CD4-positive, alpha-beta T cell treated with Interferon alpha-2 for 1 hour (primary cell): Measurements from ENCODE around the gene KLF3.

Experiments used
- DNase-seq, 2 donors: peaks; one replicate each; pipeline ENCODE4 v3.0.0-alpha.2; 2020 to 2022

KLF3 gene

DNA sequence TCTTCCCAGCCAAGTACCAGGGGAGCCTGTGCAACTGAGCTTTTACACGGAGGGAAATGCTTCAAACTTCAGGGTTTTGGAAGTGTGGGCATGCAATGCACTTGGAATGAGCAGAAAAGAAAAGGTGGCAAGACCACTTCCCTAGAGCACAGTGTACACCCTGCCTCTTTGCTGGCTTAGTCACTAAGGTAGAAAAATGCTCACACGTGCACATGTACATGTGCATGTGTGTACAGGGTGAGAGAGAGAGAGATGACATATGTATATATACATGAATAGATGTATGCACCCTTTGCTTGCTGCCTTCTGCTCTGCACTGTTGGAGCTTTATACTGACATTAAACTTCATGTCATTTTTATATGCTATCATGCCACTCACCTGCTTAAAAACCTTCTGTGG is 7.9 kb upstream of the KLF3 start:
- DNase-seq: no peak

DNA sequence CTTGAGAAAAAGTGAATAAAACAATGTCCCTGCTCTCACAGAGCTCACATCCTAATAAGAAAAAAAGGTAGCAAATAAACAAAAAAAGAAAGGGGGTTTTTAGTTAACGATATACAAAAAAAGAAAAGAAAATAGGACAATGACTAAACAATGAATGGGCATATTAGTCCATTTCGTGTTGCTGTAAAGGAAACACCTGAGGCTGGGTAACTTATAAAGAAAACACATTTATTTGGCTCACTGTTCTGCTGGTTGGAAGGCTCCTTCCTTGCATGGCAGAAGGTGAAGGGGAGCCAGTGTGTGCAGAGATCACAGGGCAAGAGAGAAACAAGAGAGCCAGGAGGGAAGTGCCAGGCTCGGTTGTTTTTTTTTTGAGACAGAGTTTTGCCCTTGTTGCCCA is 4.7 kb upstream of the KLF3 start:
- DNase-seq: no peak

DNA sequence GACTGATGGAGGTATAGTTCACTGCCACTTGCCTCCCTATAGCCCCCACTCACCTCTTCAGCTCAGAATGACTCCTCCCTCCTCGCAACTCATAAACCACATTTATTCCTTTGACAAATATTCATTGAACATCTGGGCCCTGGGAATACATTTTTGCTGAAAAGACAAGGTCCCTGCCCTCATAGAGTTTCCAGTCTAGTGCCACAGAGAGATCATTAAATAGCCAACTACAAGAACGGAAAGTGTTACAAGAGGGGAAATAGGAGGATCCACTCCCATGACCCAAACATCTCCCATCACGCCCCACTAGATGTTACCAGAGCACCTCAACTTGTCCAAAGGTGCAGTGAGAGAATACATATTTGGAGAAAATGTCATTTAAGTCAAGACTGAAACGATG is 3.2 kb upstream of the KLF3 start:
- no peak for DNase-seq

DNA sequence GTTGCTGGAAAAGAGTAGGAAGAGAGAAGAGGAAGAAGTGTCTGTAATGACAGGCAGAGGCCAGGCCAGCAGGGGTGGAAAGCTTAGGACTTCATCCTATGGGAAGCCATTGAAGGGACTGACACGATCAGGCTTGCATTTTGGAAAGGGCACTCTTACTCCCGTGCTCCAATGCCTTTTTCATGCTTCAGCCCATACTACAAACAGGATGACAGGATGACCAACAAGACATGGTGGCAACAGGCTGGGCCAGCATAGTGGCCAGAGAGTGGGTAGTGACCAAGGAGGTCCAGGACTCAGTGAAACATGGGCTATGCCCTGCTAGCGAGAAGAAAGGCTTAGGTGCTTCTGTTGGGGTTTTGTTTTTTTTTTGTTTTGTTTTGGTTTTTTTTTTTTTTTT is 2.6 kb upstream of the KLF3 start:
- no peak for DNase-seq

DNA sequence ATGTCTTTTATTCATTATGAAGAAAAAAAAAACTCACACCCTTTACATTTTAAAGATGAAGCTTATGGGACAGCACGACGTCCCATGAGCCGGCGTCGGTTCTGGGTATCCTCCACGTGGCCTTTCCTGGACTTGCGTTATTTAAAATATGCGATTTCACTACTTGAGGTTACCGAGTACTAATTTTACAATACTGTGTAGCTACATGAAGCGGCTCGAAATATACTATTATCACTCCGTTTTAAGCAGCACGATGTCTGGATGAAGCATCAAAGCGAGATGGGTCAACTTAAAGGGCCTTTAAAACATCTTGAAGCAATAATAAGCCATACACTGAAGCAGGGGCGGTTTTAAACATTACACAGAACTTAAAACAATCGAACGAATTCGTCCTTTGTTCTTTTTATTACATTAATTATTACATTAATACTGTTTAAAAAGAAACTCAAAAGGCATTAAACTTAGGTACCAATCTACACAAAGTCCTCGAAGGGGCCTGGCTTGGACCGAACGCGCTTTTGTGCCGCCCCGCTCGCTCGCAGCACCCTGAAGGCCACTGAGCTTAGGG is 1.4 kb upstream of the KLF3 start:
- DNase-seq: no peak

DNA sequence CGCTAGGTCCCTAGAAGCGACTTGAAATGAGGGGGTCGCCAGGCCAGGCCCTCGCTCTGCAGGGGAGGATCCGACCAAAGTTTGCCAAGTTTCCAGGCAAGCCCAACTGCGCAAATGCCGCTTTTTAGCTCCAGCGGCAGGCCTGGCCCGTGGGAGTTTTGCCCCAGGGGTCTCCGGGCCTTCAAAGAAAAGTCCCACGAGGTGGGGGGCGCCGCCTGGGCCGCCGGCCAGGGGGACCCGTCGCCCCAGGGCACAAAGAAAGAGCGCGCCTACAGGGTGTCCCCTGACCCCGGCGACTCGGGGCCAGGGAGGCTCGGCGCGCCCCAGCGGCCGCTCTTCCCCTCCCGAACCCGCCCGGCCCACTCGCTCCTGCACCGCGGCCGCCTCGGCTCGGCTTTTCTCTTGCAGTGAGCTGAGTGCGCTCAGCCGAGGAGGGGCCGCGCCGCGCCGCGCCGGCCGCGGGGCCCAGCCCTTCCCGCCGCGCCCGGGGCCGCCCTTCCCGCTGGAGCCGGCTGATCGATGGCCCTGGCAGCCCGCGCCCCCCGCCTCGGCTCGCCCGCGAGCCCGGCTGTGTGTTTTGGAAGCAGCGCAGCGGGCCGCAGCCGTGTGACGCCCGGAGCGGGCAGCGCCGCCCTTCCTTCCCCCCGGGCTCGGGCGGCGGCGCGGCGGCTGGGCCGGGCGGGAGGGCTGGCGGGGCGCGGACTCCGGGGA is 754 bp upstream of the KLF3 start:
- no peak for DNase-seq

DNA sequence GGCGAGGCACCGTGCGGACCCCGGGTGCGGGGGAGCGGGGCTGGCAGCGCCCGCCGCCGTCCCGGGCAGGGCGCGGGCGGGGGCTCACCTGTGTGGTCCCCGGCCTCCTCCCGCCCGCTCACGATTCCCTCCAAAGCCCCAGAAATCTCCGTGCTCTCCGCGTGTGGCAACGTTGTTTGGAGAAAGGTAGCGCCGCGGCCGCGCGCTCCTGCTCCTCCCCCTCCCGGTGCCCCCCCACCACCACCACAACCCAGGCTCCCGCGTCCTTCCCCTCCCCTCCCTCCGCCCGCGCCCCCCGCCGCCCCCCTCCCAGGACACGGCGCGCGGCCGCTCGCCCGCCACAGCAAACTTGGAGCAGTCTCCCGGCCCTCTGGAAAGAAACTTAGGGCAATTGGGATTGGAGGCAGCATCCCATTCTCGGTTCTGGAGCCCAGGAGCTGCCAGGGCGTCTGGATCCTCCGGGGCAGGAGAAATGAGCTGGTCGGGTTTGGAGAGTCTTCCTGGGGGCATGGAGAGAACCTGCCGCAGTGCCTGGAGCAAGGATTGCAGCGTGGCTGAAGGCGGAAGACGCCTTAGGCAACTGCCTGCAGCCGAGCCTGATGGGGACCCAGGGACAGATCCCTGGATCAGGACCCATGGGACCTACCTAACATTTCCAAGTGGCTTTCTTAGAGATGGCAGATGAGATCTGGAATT is 855 bp downstream of the KLF3 start:
- DNase-seq: peak; percentile 24 to 53

DNA sequence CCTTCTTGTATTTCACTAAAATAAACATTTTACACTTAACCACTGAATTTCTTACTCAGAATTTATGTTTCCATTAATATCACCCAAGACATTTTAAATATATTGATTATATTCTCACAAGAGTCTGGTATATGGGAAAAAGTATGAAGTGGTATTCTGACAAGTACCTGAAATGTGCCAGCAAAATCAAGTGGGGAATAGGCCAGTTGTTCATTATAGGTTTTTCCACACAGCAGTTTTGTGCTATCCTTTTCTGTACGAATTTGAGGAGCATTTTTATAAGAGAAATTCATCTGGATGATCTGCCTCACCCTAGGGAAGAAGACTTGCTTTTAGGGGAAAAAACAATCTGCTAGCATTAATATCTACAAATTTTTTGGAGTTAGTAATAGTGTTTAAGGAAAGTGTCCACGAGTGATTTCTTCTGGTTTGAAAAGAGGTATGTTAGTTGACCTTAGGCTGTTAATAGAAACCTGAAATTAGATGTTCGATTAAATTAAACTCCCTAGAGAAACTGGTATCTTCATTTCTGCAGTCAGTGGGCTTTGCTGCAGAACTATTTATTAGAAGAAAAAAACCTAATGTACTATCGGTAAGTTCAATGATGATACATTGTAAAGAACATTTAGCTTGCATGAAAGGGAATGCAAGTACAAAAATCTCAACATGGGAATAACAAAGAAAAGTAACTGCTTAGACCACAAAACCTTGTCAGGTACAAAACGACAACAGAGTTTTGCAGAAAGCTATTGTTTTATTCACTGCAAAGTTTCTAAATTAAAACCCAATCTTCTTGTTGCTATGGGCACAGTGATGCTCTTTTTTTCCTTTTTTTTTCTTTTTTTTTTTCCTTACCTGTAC is 1.8 kb downstream of the KLF3 start:
- DNase-seq: no peak

DNA sequence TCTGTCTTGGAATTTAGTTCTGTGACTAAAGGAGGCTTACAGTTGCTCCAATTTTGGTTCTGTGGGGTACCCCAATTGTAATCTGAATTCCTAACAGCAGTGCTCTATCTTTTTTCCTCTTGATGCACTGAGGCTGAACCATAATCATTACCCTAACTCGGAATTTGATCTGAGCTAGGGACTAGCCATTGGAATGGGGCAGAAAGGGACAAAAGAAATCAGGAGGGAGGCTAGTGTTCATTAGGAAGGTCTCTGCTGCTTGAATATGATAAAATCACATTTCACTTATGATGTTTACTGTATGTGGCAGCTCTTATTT is 2.7 kb downstream of the KLF3 start:
- DNase-seq: no peak

DNA sequence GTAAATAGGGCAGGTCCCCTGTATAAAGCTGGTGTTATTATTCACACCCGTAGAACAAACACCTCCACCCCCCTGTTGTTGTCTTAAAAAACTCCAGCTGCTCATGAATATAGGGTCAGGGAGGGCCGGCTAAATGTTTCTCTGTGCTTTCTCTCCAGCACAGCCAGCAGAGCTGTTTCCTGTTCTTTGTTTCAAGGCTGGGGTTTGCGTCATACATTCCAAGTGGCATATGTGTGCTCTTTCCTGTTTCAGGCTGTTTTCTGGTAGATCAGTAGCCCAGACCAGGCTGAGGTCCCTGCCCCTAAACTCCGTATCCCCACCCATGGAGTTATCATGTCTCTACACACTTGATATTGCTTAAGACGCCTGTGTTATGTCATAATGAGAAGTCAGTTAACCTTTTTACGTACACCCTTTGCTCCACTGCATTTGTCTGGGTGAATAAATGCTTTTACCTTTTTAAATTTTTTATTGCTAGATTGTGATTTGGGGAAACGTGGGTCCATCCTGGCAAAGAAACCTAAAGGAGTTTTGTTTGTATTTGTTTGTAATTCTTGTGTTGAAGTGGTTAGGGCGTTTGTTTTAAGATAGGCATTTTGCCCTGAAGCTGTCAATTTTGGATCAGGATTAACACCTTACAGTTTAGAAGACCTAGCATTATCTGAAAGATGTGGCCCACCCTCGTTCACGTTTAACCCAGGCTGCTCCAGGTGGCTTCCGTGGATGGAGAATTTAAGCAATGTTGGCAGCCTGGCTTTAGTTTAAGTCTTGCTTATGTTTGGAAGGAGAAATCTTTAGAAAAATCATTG is 3.3 kb downstream of the KLF3 start:
- DNase-seq: peak; percentile 81 to 82

DNA sequence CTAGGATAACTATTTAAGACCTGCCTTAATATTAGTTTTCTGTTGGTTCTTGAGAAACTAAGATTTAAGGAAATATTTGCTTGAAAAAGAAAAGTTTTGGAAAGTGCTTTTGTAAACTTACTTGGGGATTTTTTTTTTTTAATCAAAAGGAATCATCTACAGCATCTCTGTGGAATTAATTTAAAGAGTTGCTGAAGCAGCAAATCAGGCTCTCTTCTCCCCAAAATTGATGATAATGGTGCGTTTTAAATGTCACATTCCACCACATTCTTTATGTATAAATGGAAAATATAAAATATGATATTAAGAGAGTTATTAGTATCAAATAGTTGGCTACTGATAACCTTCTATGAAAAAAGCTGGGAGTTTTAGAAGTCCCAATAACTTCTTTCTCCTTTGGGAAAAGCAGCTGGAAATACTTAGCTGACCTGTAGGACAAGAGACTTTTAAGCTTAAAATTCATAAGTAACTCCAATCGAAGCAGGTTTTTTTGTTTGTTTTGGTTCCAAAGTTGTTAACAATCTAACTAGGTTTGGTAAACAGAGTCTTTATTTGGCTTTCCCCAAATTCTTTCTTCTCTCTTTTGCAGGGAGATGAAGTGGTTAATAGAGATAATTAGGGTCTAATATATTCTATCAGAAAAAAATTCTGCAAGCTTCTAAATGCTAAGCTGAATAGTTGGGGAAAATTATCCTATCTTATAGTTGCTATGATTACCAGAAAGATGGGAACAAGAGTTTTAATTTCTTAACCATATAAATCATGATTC is 4.4 kb downstream of the KLF3 start:
- no peak for DNase-seq

DNA sequence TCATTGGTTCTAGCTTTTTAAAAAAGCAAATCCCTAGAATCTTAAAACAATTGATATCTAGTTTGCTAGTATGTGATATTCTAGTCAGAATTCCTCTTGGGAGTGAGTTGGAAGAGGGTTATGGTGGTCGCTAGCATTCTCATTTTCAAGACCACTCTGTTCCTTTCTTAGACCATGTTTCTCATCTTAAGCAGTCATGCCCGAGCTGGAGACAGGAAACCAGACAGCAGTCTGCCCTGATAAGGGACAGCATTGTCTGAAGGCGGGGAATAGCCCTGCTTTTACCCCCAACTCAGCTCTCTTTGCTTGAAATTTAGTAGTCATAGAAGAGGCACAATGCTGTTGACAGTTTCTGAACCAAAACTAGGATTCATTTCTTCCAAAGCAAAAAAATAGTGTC is 5.2 kb downstream of the KLF3 start:
- no peak for DNase-seq

DNA sequence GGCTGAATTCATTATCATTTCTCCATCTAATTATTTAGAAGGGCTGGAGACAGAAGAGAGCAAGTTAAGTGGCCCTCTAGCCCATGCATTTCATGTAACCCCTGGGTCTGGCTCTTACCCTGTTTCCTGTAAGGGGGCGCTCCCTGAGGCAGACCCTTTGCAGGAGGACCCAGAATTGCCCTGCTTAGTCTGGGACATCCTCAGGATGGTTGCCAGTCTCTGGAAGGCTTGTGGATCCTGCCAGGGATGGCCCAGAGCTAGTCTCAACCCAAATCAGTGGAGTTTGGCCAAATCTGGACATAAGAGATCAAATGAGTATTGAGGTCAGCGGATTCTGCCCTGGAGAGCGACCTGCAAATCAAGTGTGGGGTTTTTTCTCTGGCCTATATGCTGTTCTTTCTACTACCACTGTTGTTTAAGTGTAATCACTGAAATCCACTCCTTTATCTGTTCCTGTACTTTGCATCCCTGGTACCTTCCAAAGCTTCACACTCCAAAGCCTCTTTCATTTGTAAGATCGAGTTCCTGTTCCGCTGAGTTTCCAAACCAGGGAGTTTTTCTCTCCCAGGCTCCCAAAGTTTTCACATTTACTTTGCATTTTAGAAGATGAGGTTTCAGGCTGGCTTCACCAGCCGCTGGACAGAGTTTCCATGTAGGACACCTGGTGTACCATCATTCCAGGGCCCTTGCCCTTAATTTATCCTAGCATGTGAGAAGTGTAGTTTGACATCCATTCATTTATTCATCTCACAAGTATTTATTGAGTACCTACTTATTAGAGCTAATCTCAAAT is 6.3 kb downstream of the KLF3 start:
- DNase-seq: no peak

DNA sequence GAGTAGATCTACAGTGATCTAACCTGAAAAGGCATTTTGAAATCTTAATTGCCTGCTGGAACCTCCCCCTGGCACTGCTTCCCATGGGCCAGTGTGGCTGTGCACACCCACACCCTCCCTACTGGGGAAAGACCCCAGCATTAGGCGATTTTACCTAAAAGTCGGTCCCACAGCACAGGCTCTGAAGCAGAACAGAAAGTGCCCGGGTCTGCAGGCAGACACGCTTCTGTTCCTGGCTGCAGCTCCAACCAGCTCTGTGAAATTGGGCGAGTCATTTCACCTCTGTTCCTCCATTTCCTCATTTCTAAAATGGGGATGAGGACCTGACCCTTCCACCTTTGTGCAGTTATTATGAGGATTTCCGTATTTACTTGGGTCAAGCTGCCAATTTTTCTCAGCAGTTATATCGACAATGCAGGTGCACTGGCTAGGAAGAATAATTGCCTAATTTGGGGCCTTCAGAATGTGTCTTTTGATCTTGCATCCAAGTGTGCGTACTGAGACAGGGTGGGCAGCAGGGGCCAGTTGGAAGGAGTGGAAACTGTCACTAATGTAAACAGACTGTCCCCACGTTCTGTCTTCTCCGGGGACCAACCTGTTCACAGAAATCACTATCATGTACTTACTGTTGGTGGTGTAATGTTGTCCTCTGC is 7.1 kb downstream of the KLF3 start:
- DNase-seq: peak in 1 of 2 donors; percentile 19

DNA sequence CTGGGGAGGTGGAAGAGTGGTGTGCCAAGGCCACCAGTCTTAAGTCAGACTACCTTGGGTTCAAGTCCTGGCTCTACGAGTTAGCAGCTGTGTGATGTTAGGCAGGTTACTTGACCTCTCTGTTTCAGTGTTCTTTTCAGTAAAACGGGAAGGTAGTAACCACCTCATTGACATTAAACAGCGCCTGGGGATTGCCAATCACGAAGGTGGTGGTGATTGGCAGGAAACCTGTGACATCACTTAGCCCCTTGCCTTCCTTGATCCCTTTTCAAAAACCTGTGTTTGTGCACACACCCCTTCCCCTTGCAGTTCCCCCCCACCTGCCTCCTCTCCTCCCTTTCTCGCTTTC is 7.6 kb downstream of the KLF3 start:
- peak; percentile 51 to 60 for DNase-seq

DNA sequence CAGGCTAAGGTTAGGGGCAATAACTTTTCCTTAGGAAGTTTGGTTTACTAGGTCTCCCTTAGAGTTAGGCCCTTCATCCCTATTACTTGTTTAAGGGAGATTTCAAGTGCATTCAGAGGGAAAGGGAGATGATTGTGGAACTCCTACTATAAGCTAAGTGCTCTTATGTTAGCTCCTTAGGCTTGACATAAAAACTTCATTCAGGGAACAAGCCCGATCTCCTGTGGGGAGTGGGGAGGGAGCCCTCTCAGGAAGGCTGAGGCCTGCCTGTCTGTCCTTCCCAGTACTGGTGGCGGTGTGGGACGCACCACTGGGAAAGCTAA is 8.0 kb downstream of the KLF3 start:
- no peak for DNase-seq

DNA sequence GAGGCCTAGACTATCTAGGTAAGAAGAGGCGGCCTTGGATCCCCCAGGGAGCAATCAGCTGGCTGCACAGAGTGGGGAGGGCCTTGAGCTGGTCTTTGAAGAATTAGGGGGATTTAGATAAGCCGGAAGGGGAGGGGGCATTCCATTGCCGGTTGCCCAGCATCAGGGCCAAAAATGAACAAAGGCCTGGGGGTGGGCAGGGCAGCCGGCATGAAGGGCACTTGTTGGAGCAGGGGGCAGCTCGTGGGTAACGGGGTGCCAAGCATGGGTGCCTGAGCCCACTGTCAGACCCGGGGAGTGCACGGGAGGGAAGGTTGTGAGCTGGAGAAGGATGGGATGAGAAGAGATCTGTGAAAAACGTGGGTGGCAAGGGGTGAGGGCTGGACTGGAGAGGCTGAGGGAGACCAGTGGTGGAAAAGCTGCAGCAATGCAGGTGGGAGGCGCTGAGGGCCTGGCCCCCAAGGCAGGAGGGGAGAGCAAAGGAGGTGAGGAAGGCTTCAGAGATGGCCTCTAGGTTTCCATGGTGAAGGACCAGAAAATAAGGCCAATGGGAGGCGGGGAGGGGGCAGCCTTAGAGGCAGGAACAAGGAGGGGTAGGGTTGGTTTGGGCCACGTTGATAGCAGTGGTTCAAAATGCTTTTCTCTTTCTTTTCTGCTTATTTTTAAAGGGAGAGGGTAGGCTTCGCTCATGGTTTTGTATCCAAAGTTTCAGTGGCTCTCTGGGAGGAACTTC is 8.6 kb downstream of the KLF3 start:
- no peak for DNase-seq

DNA sequence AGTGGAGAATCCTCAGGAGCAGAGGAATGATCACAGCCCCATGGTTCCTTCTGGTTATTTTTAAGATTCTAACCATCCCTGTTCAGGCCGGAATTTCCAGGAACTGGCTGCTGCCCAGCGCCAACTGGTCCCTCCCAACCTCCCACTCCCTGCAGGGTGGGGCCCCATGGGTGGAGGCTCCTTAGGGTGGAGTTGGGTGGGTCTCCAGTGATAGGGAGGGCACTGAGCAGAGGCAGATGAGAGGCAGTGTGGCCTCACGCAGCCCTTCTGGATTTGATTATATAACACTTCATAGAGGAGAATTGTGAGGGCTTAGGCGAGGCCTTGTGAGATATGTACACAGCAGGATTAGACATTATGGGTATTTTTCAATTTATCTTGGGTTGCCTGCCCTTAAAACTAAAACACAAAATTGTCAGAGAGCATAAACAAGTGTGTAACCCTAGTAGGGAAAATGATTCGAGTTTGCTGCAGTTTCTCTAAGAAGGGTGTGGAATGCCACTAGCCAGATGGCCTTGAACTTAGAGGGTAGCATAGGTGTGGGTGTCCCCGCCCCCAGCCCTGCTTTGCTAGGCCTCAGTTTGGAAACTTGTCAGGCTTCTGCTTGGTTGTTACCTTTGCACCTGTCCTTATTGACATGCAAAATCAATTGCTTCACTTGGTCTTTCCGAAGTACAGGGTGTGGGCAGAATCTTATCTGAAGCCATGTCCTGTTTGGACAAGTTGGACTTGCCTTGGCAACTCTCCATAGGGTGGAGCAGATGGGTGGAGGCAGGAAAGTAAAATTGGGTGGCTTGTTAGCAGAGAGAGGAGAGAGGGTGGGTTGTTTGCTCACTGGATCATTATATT is 9.4 kb downstream of the KLF3 start:
- no peak for DNase-seq
